ENCODE measurements around the gene TRHDE. TPM values are rescaled to one million over a fixed set of nuclear protein-coding genes. Genes with fewer than 3 reads are reported as not detected.

Gene TRHDE
- total RNA-seq, 1 experiment from 2014 or later, result 5.5 TPM

GRCh38 chr12:72270961-72271360, 1.2 kb upstream of the TRHDE start:
- no peaks in the 10 kb centered on the region for H3K9me3 Mint-ChIP-seq
- ChIA-PET POLR2A (interaction anchor here (0.8 kb wide), 1 partner anchor 75 kb away, joined by 3 read pairs; no protein-coding TSS in a partner anchor), CTCF (interaction anchor here (0.6 to 2.1 kb wide), 7 partner anchors 11 to 312 kb away, joined by 3 to 10 read pairs (median 5); no protein-coding TSS in a partner anchor)
- no peaks in the 10 kb centered on the region for H3K36me3 Mint-ChIP-seq
- TF ChIP-seq ZNF219 (CRISPR knock-in tag; IDR thresholded peaks at IDR 0.05; ENCODE audit: borderline replicate concordance), result no peak
- no peak for TF ChIP-seq SMAD4 (CRISPR knock-in tag; IDR thresholded peaks at IDR 0.05)
- no peak for TF ChIP-seq ZBTB21 (CRISPR knock-in tag; IDR thresholded peaks at IDR 0.05; ENCODE audit: borderline replicate concordance)
- TF ChIP-seq NR1H2 (CRISPR knock-in tag; IDR thresholded peaks at IDR 0.05), result no peak
- no peak for TF ChIP-seq RELA (CRISPR knock-in tag; IDR thresholded peaks at IDR 0.05; ENCODE audit: borderline replicate concordance)
- no peak for TF ChIP-seq TP53 (CRISPR knock-in tag; IDR thresholded peaks at IDR 0.05)
- TF ChIP-seq E2F1 (CRISPR knock-in tag; IDR thresholded peaks at IDR 0.05), result no peak
- no peak for TF ChIP-seq ERG (CRISPR knock-in tag; IDR thresholded peaks at IDR 0.05)
- TF ChIP-seq TEAD4 (CRISPR knock-in tag; IDR thresholded peaks at IDR 0.05), result no peak
- TF ChIP-seq MXD4 (CRISPR knock-in tag; IDR thresholded peaks at IDR 0.05; ENCODE audit: borderline replicate concordance), result no peak
- no peak for TF ChIP-seq ZNF512 (CRISPR knock-in tag; IDR thresholded peaks at IDR 0.05; ENCODE audit: borderline replicate concordance)
- no peak for TF ChIP-seq NR3C1 (CRISPR knock-in tag; conservative IDR thresholded peaks at IDR 0.05; ENCODE audit: low read depth)
- no peak for TF ChIP-seq MAX (CRISPR knock-in tag; IDR thresholded peaks at IDR 0.05)
- TF ChIP-seq PREB (CRISPR knock-in tag; IDR thresholded peaks at IDR 0.05; ENCODE audit: borderline replicate concordance), result no peak
- no peak for TF ChIP-seq TCF7 (CRISPR knock-in tag; IDR thresholded peaks at IDR 0.05; ENCODE audit: low read depth)
- no peak for TF ChIP-seq JAZF1 (CRISPR knock-in tag; IDR thresholded peaks at IDR 0.05)
- TF ChIP-seq GRHL2 (CRISPR knock-in tag; IDR thresholded peaks at IDR 0.05; ENCODE audit: insufficient replicate concordance, severe bottlenecking), result no peak
- DNase-seq (ENCODE audit: low spot score) (no peak), ATAC-seq (no peak)
- peak overlapping the region; percentile 92 for H3K4me3 Mint-ChIP-seq
- peaks cover 44% of the 10 kb centered on the region for H3K4me1 Mint-ChIP-seq
- peaks cover 57% of the 10 kb centered on the region for H3K27me3 Mint-ChIP-seq (ENCODE audit: low read depth)
- no peak overlapping the region for H3K27ac Mint-ChIP-seq

- Mint-ChIP-seq H3K4me3 (peak overlapping the region; percentile 92), H3K27me3 (ENCODE audit: low read depth) (peaks cover 57% of the 10 kb centered on the region), H3K4me1 (peaks cover 44% of the 10 kb centered on the region), H3K36me3 (no peaks in the 10 kb centered on the region), H3K9me3 (no peaks in the 10 kb centered on the region), H3K27ac (peak overlapping the region; percentile 82; the same call in 1 of the 2 replicates)
- CTCF ChIA-PET, result interaction anchor here (0.6 to 3.1 kb wide), 11 partner anchors 10 to 313 kb away, joined by 3 to 10 read pairs (median 3); no protein-coding TSS in a partner anchor
- POLR2A ChIA-PET, result interaction anchor here (0.8 kb wide), 1 partner anchor 75 kb away, joined by 3 read pairs; no protein-coding TSS in a partner anchor
- peak; percentile 69 for ATAC-seq
- DNase-seq (ENCODE audit: low spot score), result peak; percentile 63
- peak; percentile 53; the same call in 1 of the 2 replicates for TF ChIP-seq STAT6 (CRISPR knock-in tag; conservative IDR thresholded peaks at IDR 0.05; ENCODE audit: low read depth)
- TF ChIP-seq MAX (CRISPR knock-in tag; IDR thresholded peaks at IDR 0.05), result peak; percentile 79; the same call in 1 of the 2 replicates
- 0 out of 2 replicates have a peak, but pooled peaks have one; percentile 3 for TF ChIP-seq ZNF121 (CRISPR knock-in tag; IDR thresholded peaks at IDR 0.05)
- no peak for TF ChIP-seq NR2C2 (CRISPR knock-in tag; IDR thresholded peaks at IDR 0.05)
- peak; percentile 9; the same call in 1 of the 2 replicates for TF ChIP-seq ZBTB21 (CRISPR knock-in tag; IDR thresholded peaks at IDR 0.05; ENCODE audit: borderline replicate concordance)
- TF ChIP-seq TP53 (CRISPR knock-in tag; IDR thresholded peaks at IDR 0.05), result peak; percentile 20; the same call in 1 of the 2 replicates
- 0 out of 2 replicates have a peak, but pooled peaks have one; percentile 23 for TF ChIP-seq USF2 (CRISPR knock-in tag; IDR thresholded peaks at IDR 0.05)
- TF ChIP-seq FOXJ3 (CRISPR knock-in tag; IDR thresholded peaks at IDR 0.05; ENCODE audit: borderline replicate concordance), result no peak
- TF ChIP-seq IRF2 (CRISPR knock-in tag; IDR thresholded peaks at IDR 0.05; ENCODE audit: borderline replicate concordance, low read depth), result no peak
These were observed 599 bp upstream of the TRHDE start for GRCh38 chr12:72271451-72272090.
